Measurements from ENCODE around the gene EYA2.

Gene EYA2

DNA sequence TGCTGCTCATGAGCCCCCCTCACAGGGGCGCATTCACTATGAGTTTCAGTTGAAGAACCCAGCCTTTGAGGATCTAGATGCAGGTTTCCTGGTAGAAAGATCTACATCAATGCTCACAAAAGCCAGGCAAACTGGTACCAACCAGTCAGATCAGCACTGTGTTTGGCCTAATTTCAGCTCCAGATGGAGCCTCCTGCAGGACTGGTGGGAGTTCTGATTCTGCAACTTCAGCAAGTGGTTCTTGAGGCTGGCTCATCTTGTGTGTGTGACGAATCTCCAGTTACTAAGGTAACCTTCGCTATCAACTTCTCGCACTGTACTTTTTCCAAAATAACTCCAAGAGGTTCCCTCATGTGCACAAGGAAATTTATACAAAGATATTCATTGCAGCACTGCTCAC, 343.1 kb downstream of the EYA2 start:
- no peak for DNase-seq

All from NCI-H69 (cell line).